Measurements from ENCODE around the gene DST. TPM values are rescaled to one million over a fixed set of nuclear protein-coding genes. Genes with fewer than 3 reads are reported as not detected.
"Not testable (repeated sequence)": the region's sequence is repeated elsewhere in the genome, so short reads cannot be mapped to it uniquely, and the experiment has no call there.

Gene DST
- polyA plus RNA-seq, 3 donors = 20.1 to 91.7 (median 36.9) TPM

- no peak overlapping the region for H3K27ac ChIP-seq (ENCODE audit: low read depth, low read length)
- WGBS, 3 donors = 90 to 97% (median 96%) methylated on average over 4 of the region's 4 CpGs
Measured at GRCh38 chr6:56668158-56668557, 25.5 kb upstream of the DST start.

- no peak overlapping the region for H3K27ac ChIP-seq (ENCODE audit: low read depth, low read length)
- WGBS, 3 donors = 48 to 53% (median 51%) methylated on average over 3 of the region's 3 CpGs
Measured at GRCh38 chr6:56667336-56667735, 24.6 kb upstream of the DST start.

- H3K27ac ChIP-seq (ENCODE audit: low read depth, low read length) = no peak overlapping the region
Measured at GRCh38 chr6:56664029-56664428, 21.3 kb upstream of the DST start.

GRCh38 chr6:56663344-56663743, 20.7 kb upstream of the DST start:
- no peak overlapping the region for H3K27ac ChIP-seq (ENCODE audit: low read depth, low read length)
- WGBS, 3 donors = 76 to 94% (median 92%) methylated on average over 3 of the region's 3 CpGs

More at GRCh38 chr6:56664029-56664428, 21.3 kb upstream of the DST start:
- WGBS, 3 donors = 54 to 79% (median 77%) methylated on average over 1 of the region's 1 CpG

GRCh38 chr6:56661338-56661737, 18.6 kb upstream of the DST start:
- 82 to 98% (median 82%) methylated on average over 2 to 3 of the region's 3 CpGs for WGBS, 3 donors
- H3K27ac ChIP-seq (ENCODE audit: low read depth, low read length) = not testable (repeated sequence)

- 84 to 93% (median 91%) methylated on average over 3 of the region's 3 CpGs for WGBS, 3 donors
- no peak overlapping the region for H3K27ac ChIP-seq (ENCODE audit: low read depth, low read length)
Measured at GRCh38 chr6:56660381-56660730, 17.7 kb upstream of the DST start.

GRCh38 chr6:56659721-56660380, 17.2 kb upstream of the DST start:
- 74 to 80% (median 76%) methylated on average over 2 of the region's 2 CpGs for whole genome bisulfite sequencing, 3 donors
- no peak overlapping the region for H3K27ac ChIP-seq (ENCODE audit: low read depth, low read length)

- H3K27ac ChIP-seq (ENCODE audit: low read depth, low read length) = no peak overlapping the region
- 91 to 95% (median 92%) methylated on average over 5 of the region's 5 CpGs for whole genome bisulfite sequencing, 3 donors
Measured at GRCh38 chr6:56658326-56658725, 15.6 kb upstream of the DST start.

- 50 to 84% (median 70%) methylated on average over 3 of the region's 3 CpGs for WGBS, 3 donors
- no peak overlapping the region for H3K27ac ChIP-seq (ENCODE audit: low read depth, low read length)
Measured at GRCh38 chr6:56657354-56657753, 14.7 kb upstream of the DST start.

- H3K27ac ChIP-seq (ENCODE audit: low read depth, low read length) = no peak overlapping the region
Measured at GRCh38 chr6:56656466-56656865, 13.8 kb upstream of the DST start.

- WGBS, 3 donors = 44 to 69% (median 47%) methylated on average over 4 of the region's 4 CpGs
Measured at GRCh38 chr6:56655996-56656395, 13.3 kb upstream of the DST start.

GRCh38 chr6:56655249-56655648, 12.6 kb upstream of the DST start:
- 46 to 73% (median 72%) methylated on average over 1 of the region's 1 CpG for WGBS, 3 donors
- H3K27ac ChIP-seq (ENCODE audit: low read depth, low read length) = no peak overlapping the region

More at GRCh38 chr6:56655996-56656395, 13.3 kb upstream of the DST start:
- H3K27ac ChIP-seq (ENCODE audit: low read depth, low read length) = no peak overlapping the region

- 23 to 48% (median 42%) methylated on average over 2 of the region's 2 CpGs for WGBS, 3 donors
- H3K27ac ChIP-seq (ENCODE audit: low read depth, low read length) = no peak overlapping the region
Measured at GRCh38 chr6:56652994-56653393, 10.3 kb upstream of the DST start.

GRCh38 chr6:56652231-56652630, 9.5 kb upstream of the DST start:
- H3K27ac ChIP-seq (ENCODE audit: low read depth, low read length) = no peak overlapping the region
- 48 to 61% (median 50%) methylated on average over 1 of the region's 1 CpG for WGBS, 3 donors

- no peak overlapping the region for H3K27ac ChIP-seq (ENCODE audit: low read depth, low read length)
- 90 to 97% (median 92%) methylated on average over 1 of the region's 1 CpG for WGBS, 3 donors
Measured at GRCh38 chr6:56650191-56650590, 7.5 kb upstream of the DST start.

GRCh38 chr6:56649782-56650181, 7.1 kb upstream of the DST start:
- 93 to 94% (median 93%) methylated on average over 3 of the region's 3 CpGs for WGBS, 3 donors
- no peak overlapping the region for H3K27ac ChIP-seq (ENCODE audit: low read depth, low read length)

- H3K27ac ChIP-seq (ENCODE audit: low read depth, low read length) = no peak overlapping the region
- WGBS, 3 donors = 20 to 43% (median 37%) methylated on average over 1 of the region's 1 CpG
Measured at GRCh38 chr6:56649053-56649769, 6.5 kb upstream of the DST start.

GRCh38 chr6:56647172-56647762, 4.6 kb upstream of the DST start:
- no peak overlapping the region for H3K27ac ChIP-seq (ENCODE audit: low read depth, low read length)
- WGBS, 3 donors = 83 to 88% (median 85%) methylated on average over 12 of the region's 12 CpGs

- 84 to 91% (median 87%) methylated on average over 5 of the region's 5 CpGs for WGBS, 3 donors
- H3K27ac ChIP-seq (ENCODE audit: low read depth, low read length) = no peak overlapping the region
Measured at GRCh38 chr6:56644366-56644765, 1.7 kb upstream of the DST start.
